B cell (primary cell): ENCODE results near the gene LGR5. TPM values are rescaled to one million over a fixed set of nuclear protein-coding genes. Genes with fewer than 3 reads are reported as not detected.

Experiments
- ATAC-seq: fragments of 200-7000 bp; cut with Tn5 transposase; one replicate; pipeline ENCODE4 v1.10.0; 2021; ENCODE audit warnings: low read depth, mild to moderate bottlenecking, moderate number of reproducible peaks, moderate library complexity
- CTCF ChIA-PET: fragments of 350-600 bp; sonication (Branson Sonifier 250); formaldehyde crosslinking; loops from one replicate; lab custom pipeline; 2021; ENCODE audit warnings: antibody characterized with exemption, inconsistent platforms; lab: Charles Lee
- POLR2A ChIA-PET: fragments of 350-600 bp; sonication (Branson Sonifier 250); formaldehyde crosslinking; loops from one replicate; lab custom pipeline; 2021; ENCODE audit warnings: antibody characterized with exemption; lab: Charles Lee
- DNase-seq: peaks from one replicate; pipeline ENCODE4 v3.0.0; 2013
- H2AFZ ChIP-seq: 2 replicates; pipeline ENCODE4 v1.6.1; 2012; ENCODE audit warnings: mild to moderate bottlenecking, low read depth, low read length; ENCODE audit not compliant: insufficient read depth, poor library complexity, severe bottlenecking
- H3K27ac ChIP-seq, 2 donors: 1 replicate in 1 of 2; 2 replicates in 1 of 2; pipeline ENCODE4 v1.5.1; 2012 to 2013; ENCODE audit warnings: low read length in 2 of 2, mild to moderate bottlenecking in 2 of 2, moderate library complexity in 1 of 2
- H3K27me3 ChIP-seq, 4 experiments: fragments of 200-600 bp in 1 of 4; sonication (generic) in 1 of 4; replicated peaks in 1 of 4; 1 replicate in 2 of 4; 2 replicates in 2 of 4; pipeline versions ENCODE4 v1.6.1 to v1.7.0; 2013 to 2016; ENCODE audit warnings: low read length in 3 of 4, mild to moderate bottlenecking in 2 of 4, mixed read lengths in 1 of 4, moderate library complexity in 1 of 4; ENCODE audit not compliant: insufficient read depth in 4 of 4, control insufficient read depth in 3 of 4; ENCODE audit errors: control extremely low read depth in 1 of 4
- H3K36me3 ChIP-seq, 2 experiments: replicated peaks in 1 of 2; 1 replicate in 1 of 2; 2 replicates in 1 of 2; pipeline versions ENCODE4 v1.6.1 to v1.7.1; 2013; ENCODE audit warnings: low read length in 1 of 2; ENCODE audit not compliant: insufficient read depth in 2 of 2, control insufficient read depth in 1 of 2; ENCODE audit errors: control extremely low read depth in 1 of 2, extremely low read depth in 1 of 2
- H3K4me1 ChIP-seq, 2 donors: fragments of 200-600 bp in 1 of 2; sonication (generic) in 1 of 2; 1 replicate in 1 of 2; 2 replicates in 1 of 2; pipeline versions ENCODE4 v1.5.1 to v1.6.1; 2013 to 2017; ENCODE audit warnings: low read length in 2 of 2; ENCODE audit not compliant: control insufficient read depth in 2 of 2, insufficient read depth in 2 of 2
- H3K4me2 ChIP-seq: replicated peaks from 2 replicates; pipeline ENCODE3; 2012; ENCODE audit warnings: mild to moderate bottlenecking, low read depth, low read length; ENCODE audit not compliant: poor library complexity, severe bottlenecking
- H3K4me3 ChIP-seq, 5 experiments: fragments of 200-600 bp in 1 of 5; sonication (generic) in 1 of 5; 1 replicate in 3 of 5; 2 replicates in 2 of 5; pipeline versions ENCODE4 v1.5.1 to v1.7.0; 2011 to 2016; ENCODE audit warnings: low read length in 4 of 5, mild to moderate bottlenecking in 4 of 5, low read depth in 2 of 5, control low read depth in 1 of 5, moderate library complexity in 1 of 5; ENCODE audit not compliant: insufficient read depth in 1 of 5; ENCODE audit errors: control extremely low read depth in 1 of 5, extremely low read depth in 1 of 5
- H3K79me2 ChIP-seq: fragments of 200-600 bp; sonication (generic); one replicate; pipeline ENCODE4 v1.6.0; 2016; ENCODE audit warnings: low read length; ENCODE audit not compliant: control insufficient read depth, insufficient read depth
- H3K9ac ChIP-seq: fragments of 200-600 bp; sonication (generic); 2 replicates; pipeline ENCODE4 v1.6.1; 2017; ENCODE audit warnings: mild to moderate bottlenecking, low read length, moderate library complexity
- H3K9me3 ChIP-seq, 3 donors: one replicate each; pipeline versions ENCODE4 v1.6.1 to v1.7.1; 2013; ENCODE audit warnings: low read length in 2 of 3; ENCODE audit not compliant: control insufficient read depth in 2 of 3, insufficient read depth in 1 of 3; ENCODE audit errors: control extremely low read depth in 1 of 3
- H4K20me1 ChIP-seq: 2 replicates; pipeline ENCODE4 v1.6.0; 2012; ENCODE audit warnings: mild to moderate bottlenecking, low read length; ENCODE audit not compliant: insufficient read depth, control insufficient read depth, poor library complexity, severe bottlenecking
- H3K27ac Mint-ChIP-seq: one replicate; pipeline ENCODE4 v1.8.0; 2021; ENCODE audit warnings: mixed read lengths
- H3K27me3 Mint-ChIP-seq: one replicate; pipeline ENCODE4 v1.8.0; 2021; ENCODE audit warnings: mixed read lengths
- H3K4me1 Mint-ChIP-seq: one replicate; pipeline ENCODE4 v1.8.0; 2021; ENCODE audit warnings: mixed read lengths
- H3K4me3 Mint-ChIP-seq: one replicate; pipeline ENCODE4 v1.8.0; 2021; ENCODE audit warnings: mixed read lengths
- H3K9me3 Mint-ChIP-seq: one replicate; pipeline ENCODE4 v1.8.0; 2022; ENCODE audit warnings: mixed read lengths; ENCODE audit not compliant: insufficient read depth
- EZH2 ChIP-seq: IDR thresholded peaks from 2 replicates; pipeline ENCODE4 v1.6.1; 2012; ENCODE audit warnings: borderline replicate concordance, low read depth, mild to moderate bottlenecking, moderate library complexity, low read length; ENCODE audit not compliant: insufficient read depth, poor library complexity, severe bottlenecking
- WGBS: methylation state at CpG from one replicate; pipeline ENCODE4 v1.1.5; 2013; ENCODE audit warnings: missing lambda C conversion rate; ENCODE audit not compliant: insufficient coverage; 5-methylcytosine and 5-hydroxymethylcytosine counted together
- intact Hi-C: fragments of 100-400 bp; cut with micrococcal nuclease; formaldehyde crosslinking; loops from one replicate; pipeline ENCODE4 v1.10.0; 2022
- polyA plus RNA-seq: library from polyadenylated mRNA; depleted of rRNA; stranded (reverse); fragments of >200 nt; gene quantifications from 2 replicates; pipeline ENCODE4 v1.2.3, GENCODE V29; 2012
- total RNA-seq, 2 donors: library from RNA; stranded (reverse); fragments of 120-200 nt in 1 of 2; gene quantifications; 1 replicate in 1 of 2; 2 replicates in 1 of 2; pipeline versions ENCODE4 v1.2.3 to v1.2.4, GENCODE V29; 2013 to 2022
- TF ChIP-seq, protein P1 (sequence below): fragments of 200-600 bp; IDR thresholded peaks from one replicate; pipeline ENCODE4 v1.8.0; 2022; ENCODE audit warnings: antibody characterized with exemption, mild to moderate bottlenecking

The LGR5 gene
- total and polyA plus RNA-seq, 2 donors (not counting 1 experiment from before 2014, with no cell fraction given), result 0.06 TPM; not detected in 1

DNA sequence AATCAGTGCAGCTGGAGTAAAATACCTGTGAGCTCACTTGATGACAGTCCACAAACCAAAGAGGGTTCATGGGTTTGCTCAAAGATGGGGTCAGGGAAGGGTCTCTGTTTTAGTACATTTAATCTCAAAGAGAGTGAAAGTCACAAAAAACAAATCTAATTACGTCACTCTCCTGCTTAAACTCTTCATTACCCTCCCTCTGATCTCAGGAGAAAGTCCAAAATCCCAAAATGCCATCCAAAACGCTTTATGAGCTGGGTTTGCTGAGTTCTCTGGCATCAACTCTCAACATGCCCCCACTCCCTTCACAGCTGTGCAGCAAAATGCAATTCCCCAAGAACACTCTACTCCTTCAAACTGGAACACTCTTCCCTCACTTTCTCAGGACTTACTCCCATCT, 40.4 kb upstream of the LGR5 start:
- POLR2A ChIA-PET, result no interaction called here
- Histone ChIP-seq H3K4me2 (no peak overlapping the region), H3K9me3 (peaks cover 0 to 5% (median 1%) of the 10 kb centered on the region in 3 donors), H3K36me3 (no peaks in the 10 kb centered on the region), H4K20me1 (no peaks in the 10 kb centered on the region), H3K27ac (no peak overlapping the region), H2AFZ (no peak overlapping the region), H3K4me1 (no peaks in the 10 kb centered on the region), H3K27me3 (peaks cover 0 to 8% (median 0%) of the 10 kb centered on the region in 4 experiments), H3K9ac (no peak overlapping the region), H3K79me2 (no peaks in the 10 kb centered on the region), H3K4me3 (no peak overlapping the region)
- H3K4me1 Mint-ChIP-seq, result no peaks in the 10 kb centered on the region
- ATAC-seq, result no peak
- H3K9me3 Mint-ChIP-seq, result peaks cover 3% of the 10 kb centered on the region
- CTCF ChIA-PET, result no interaction called here
- TF ChIP-seq EZH2, result no peak
- TF ChIP-seq, protein P1, sequence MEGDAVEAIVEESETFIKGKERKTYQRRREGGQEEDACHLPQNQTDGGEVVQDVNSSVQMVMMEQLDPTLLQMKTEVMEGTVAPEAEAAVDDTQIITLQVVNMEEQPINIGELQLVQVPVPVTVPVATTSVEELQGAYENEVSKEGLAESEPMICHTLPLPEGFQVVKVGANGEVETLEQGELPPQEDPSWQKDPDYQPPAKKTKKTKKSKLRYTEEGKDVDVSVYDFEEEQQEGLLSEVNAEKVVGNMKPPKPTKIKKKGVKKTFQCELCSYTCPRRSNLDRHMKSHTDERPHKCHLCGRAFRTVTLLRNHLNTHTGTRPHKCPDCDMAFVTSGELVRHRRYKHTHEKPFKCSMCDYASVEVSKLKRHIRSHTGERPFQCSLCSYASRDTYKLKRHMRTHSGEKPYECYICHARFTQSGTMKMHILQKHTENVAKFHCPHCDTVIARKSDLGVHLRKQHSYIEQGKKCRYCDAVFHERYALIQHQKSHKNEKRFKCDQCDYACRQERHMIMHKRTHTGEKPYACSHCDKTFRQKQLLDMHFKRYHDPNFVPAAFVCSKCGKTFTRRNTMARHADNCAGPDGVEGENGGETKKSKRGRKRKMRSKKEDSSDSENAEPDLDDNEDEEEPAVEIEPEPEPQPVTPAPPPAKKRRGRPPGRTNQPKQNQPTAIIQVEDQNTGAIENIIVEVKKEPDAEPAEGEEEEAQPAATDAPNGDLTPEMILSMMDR, result no peak
- DNase-seq, result no peak
- WGBS, result 76% methylated on average over 2 of the region's 2 CpGs
- peaks cover 19% of the 10 kb centered on the region for H3K27me3 Mint-ChIP-seq
- H3K4me3 Mint-ChIP-seq, result no peak overlapping the region
- intact Hi-C loops, result no loop called here
- H3K27ac Mint-ChIP-seq, result no peak overlapping the region

DNA sequence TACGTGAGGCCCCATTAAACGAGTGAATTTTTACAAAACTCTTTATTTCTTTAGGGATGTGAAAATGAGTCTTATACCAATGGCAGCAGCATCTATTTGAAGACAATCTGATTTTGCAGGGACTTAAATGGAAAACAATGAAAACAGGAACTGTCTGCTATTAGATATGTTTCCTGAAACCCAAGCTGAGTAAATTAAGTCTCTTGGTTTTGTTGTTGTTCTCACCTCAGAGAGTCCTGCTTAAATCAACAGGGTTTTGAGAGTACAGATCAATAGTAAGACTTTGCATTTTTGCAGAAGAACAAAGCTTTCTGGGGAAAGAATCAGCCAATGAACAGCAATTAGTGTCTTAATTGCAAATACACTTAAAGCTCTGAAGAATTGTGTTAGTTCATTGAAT, 39.1 kb upstream of the LGR5 start:
- H3K27me3 Mint-ChIP-seq, result peaks cover 28% of the 10 kb centered on the region
- no peak overlapping the region for H3K4me3 ChIP-seq
- no peak overlapping the region for H2AFZ ChIP-seq
- peaks cover 1 to 5% (median 2%) of the 10 kb centered on the region in 3 donors for H3K9me3 ChIP-seq
- no peaks in the 10 kb centered on the region for H4K20me1 ChIP-seq
- no peak overlapping the region for H3K9ac ChIP-seq
- H3K4me1 ChIP-seq, result no peaks in the 10 kb centered on the region
- H3K36me3 ChIP-seq, result no peaks in the 10 kb centered on the region
- peaks cover 6% of the 10 kb centered on the region for H3K9me3 Mint-ChIP-seq
- no CpG with 5 or more reads among the region's 2 CpGs for WGBS
- H3K27ac ChIP-seq, result no peak overlapping the region
- TF ChIP-seq, protein P1, result no peak
- TF ChIP-seq EZH2, result no peak
- no peak overlapping the region for H3K4me2 ChIP-seq
- H3K27ac Mint-ChIP-seq, result no peak overlapping the region
- peaks cover 0 to 8% (median 0%) of the 10 kb centered on the region in 4 experiments for H3K27me3 ChIP-seq
- no peak overlapping the region for H3K4me3 Mint-ChIP-seq
- CTCF ChIA-PET, result interaction anchor here (0.5 kb wide), 1 partner anchor 467 kb away, joined by 5 read pairs; no protein-coding TSS in a partner anchor
- ATAC-seq (no peak), DNase-seq (no peak)
- H3K79me2 ChIP-seq, result no peaks in the 10 kb centered on the region
- intact Hi-C loops, result no loop called here
- H3K4me1 Mint-ChIP-seq, result no peaks in the 10 kb centered on the region
- POLR2A ChIA-PET, result no interaction called here
